Transverse colon (tissue), 4 donors: Measurements from ENCODE around the gene BAZ2B. TPM values are rescaled to one million over a fixed set of nuclear protein-coding genes. Genes with fewer than 3 reads are reported as not detected.

Experiments
- DNase-seq: peaks from one replicate; pipeline ENCODE4 v3.0.0-alpha.2; 2019
- H3K27ac ChIP-seq, 4 donors: fragments of 200-600 bp; sonication (generic); 2 replicates each; pipeline ENCODE4 v1.5.1; 2016 to 2018; ENCODE audit warnings: inconsistent platforms in 4 of 4
- H3K27me3 ChIP-seq: fragments of 200-600 bp; sonication (generic); 2 replicates; pipeline ENCODE4 v1.5.1; 2017; ENCODE audit warnings: inconsistent platforms
- H3K36me3 ChIP-seq, 4 donors: fragments of 200-600 bp; sonication (generic); 2 replicates each; pipeline ENCODE4 v1.5.1; 2017 to 2019; ENCODE audit warnings: inconsistent platforms in 4 of 4
- H3K4me1 ChIP-seq, 4 donors: fragments of 200-600 bp; sonication (generic); 2 replicates each; pipeline ENCODE4 v1.5.1; 2017 to 2020; ENCODE audit warnings: inconsistent platforms in 4 of 4
- H3K4me3 ChIP-seq, 4 donors: fragments of 200-600 bp; sonication (generic); 1 replicate in 1 of 4; 2 replicates in 3 of 4; pipeline versions ENCODE4 v1.5.1 to v1.6.1; 2017 to 2019; ENCODE audit warnings: inconsistent platforms in 4 of 4
- H3K9me3 ChIP-seq, 2 donors: fragments of 200-600 bp; sonication (generic); 2 replicates each; pipeline ENCODE4 v1.5.1; 2017 to 2019; ENCODE audit warnings: inconsistent platforms in 2 of 2
- CTCF ChIP-seq, 5 experiments: fragments of 200-600 bp in 3 of 5; fragments of 450-650 bp in 2 of 5; sonication (generic) in 3 of 5; IDR thresholded peaks; 1 replicate in 2 of 5; 2 replicates in 3 of 5; pipeline ENCODE4 v1.5.1; 2016 to 2017; ENCODE audit warnings: antibody characterized with exemption in 5 of 5, inconsistent platforms in 3 of 5, mild to moderate bottlenecking in 2 of 5, moderate library complexity in 1 of 5
- EP300 ChIP-seq: sonication (generic); formaldehyde crosslinking; IDR thresholded peaks from one replicate; pipeline ENCODE4 v1.6.1; 2017; ENCODE audit warnings: antibody characterized with exemption, low read depth
- POLR2A ChIP-seq: fragments of 450-650 bp; IDR thresholded peaks from one replicate; pipeline ENCODE4 v1.6.1; 2016; ENCODE audit warnings: antibody characterized with exemption, mild to moderate bottlenecking, moderate library complexity
- POLR2AphosphoS5 ChIP-seq, 3 donors: sonication (generic); formaldehyde crosslinking; IDR thresholded peaks; one replicate each; pipeline ENCODE4 v1.6.1; 2016; ENCODE audit warnings: antibody characterized with exemption in 3 of 3
- WGBS, 2 donors: methylation state at CpG; one replicate each; pipeline ENCODE4 v1.1.5; 2018; ENCODE audit warnings: low coverage in 1 of 2; 5-methylcytosine and 5-hydroxymethylcytosine counted together
- in situ Hi-C, 4 donors: fragments of 200-750 bp; cut with MboI; loops; one replicate each; pipeline versions ENCODE4 v1.15.0 to v1.15.1; 2017; ENCODE audit warnings: low sequenced_read_pairs in 3 of 4, low pct_ligation_motif_present in 1 of 4, low pct_unique_long_range_greater_than_20kb in 1 of 4
- intact Hi-C: fragments of 100-400 bp; cut with DNase I; formaldehyde crosslinking; loops from one replicate; pipeline ENCODE4 v1.15.1; 2023; ENCODE audit warnings: low total_unique reads
- total RNA-seq, 4 donors: library from RNA; depleted of rRNA; stranded (reverse); fragments of >200 nt; gene quantifications; one replicate each; pipeline ENCODE4 v1.1.0, GENCODE V29; 2016

Gene BAZ2B
- total RNA-seq, 4 donors from 2014 or later, result 42.3 to 104 (median 81.3) TPM

GRCh38 chr2:159457589-159457988 is 158.8 kb downstream of the BAZ2B start:
- Histone ChIP-seq H3K27me3 (no peaks in the 10 kb centered on the region), H3K4me3 (no peak overlapping the region), H3K4me1 (peaks cover 14 to 47% (median 16%) of the 10 kb centered on the region in 4 donors), H3K36me3 (no peaks in the 10 kb centered on the region), H3K9me3 (no peaks in the 10 kb centered on the region), H3K27ac (peak overlapping the region in 2 of 4 donors; percentile 24 to 37)
- TF ChIP-seq POLR2A, result no peak
- TF ChIP-seq POLR2AphosphoS5 (IDR thresholded peaks at IDR 0.05), result no peak
- TF ChIP-seq EP300, result no peak
- no peak for TF ChIP-seq CTCF (IDR thresholded peaks at IDR 0.05)
- DNase-seq, result no peak
- intact Hi-C loops, result no loop called here
- WGBS, 2 donors, result 18 to 20% methylated on average over 1 of the region's 1 CpG
- in situ Hi-C loops, result no loop called here

GRCh38 chr2:159456500-159457426 is 159.6 kb downstream of the BAZ2B start:
- Histone ChIP-seq H3K27me3 (no peaks in the 10 kb centered on the region), H3K36me3 (no peaks in the 10 kb centered on the region), H3K9me3 (no peaks in the 10 kb centered on the region), H3K27ac (peak overlapping the region in 2 of 4 donors; percentile 24 to 37), H3K4me1 (peaks cover 14 to 47% (median 16%) of the 10 kb centered on the region in 4 donors), H3K4me3 (no peak overlapping the region)
- in situ Hi-C loops, result no loop called here
- intact Hi-C loops, result no loop called here
- 24 to 46% methylated on average over 5 of the region's 5 CpGs for WGBS, 2 donors
- no peak for DNase-seq
- TF ChIP-seq POLR2A, result no peak
- no peak for TF ChIP-seq CTCF (IDR thresholded peaks at IDR 0.05)
- no peak for TF ChIP-seq POLR2AphosphoS5 (IDR thresholded peaks at IDR 0.05)
- no peak for TF ChIP-seq EP300

DNA sequence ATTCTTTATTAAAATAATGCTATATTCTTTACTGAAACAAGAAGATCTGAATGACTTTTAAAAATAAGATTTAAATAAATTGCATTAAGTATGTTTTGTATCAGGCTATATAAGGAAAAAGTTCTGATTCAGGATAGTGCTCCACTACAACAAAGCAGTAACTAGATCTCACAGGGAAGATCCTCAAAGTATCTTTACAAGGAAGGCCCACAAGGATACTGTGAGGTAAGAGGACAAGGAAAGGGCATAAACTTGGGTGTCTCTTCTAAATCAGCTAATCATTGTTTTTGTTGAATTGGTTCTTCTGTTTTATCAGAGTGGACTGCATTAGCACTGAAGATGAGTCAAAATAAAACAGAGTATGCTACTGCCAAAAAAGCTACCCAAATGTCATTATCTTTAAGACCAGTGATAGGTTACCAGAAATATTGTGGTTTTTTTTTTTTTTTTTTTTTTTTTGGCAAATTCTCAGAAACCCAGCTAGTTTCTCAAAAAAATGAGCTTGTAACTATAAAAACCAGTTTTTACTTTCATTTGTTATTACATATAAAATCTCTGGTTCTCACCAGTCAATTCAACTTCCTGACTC is 160.9 kb downstream of the BAZ2B start:
- in situ Hi-C loops, result no loop called here
- peaks cover 14 to 39% (median 16%) of the 10 kb centered on the region in 4 donors for H3K4me1 ChIP-seq
- no peak overlapping the region for H3K27ac ChIP-seq
- H3K4me3 ChIP-seq, result no peak overlapping the region
- H3K9me3 ChIP-seq, result no peaks in the 10 kb centered on the region
- no peaks in the 10 kb centered on the region for H3K36me3 ChIP-seq
- intact Hi-C loops, result no loop called here
- H3K27me3 ChIP-seq, result no peaks in the 10 kb centered on the region
- no peak for DNase-seq
- no peak for TF ChIP-seq EP300
- no peak for TF ChIP-seq CTCF (IDR thresholded peaks at IDR 0.05)
- TF ChIP-seq POLR2AphosphoS5 (IDR thresholded peaks at IDR 0.05), result no peak

DNA sequence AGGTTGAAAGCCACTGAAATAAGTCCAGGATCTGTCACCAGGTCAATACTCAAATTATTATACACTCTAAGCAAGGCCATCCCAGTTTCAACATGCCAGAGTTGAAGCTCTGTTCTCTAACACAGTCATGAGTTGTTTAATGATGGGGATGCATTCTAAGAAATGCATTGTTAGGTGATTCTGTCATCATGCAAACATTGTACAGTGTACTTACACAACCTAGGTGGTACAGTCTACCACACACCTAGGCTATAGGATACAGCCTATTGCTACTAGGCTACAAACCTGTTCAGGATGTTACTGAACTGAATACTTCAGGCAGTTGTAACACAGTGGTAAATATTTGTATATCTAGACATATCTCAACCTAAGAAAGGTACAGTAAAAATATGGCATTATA is 162.2 kb downstream of the BAZ2B start:
- H3K27me3 ChIP-seq, result no peaks in the 10 kb centered on the region
- no peaks in the 10 kb centered on the region for H3K9me3 ChIP-seq
- H3K36me3 ChIP-seq, result no peaks in the 10 kb centered on the region
- H3K4me1 ChIP-seq, result peaks cover 13 to 30% (median 16%) of the 10 kb centered on the region in 4 donors
- intact Hi-C loops (no loop called here), in situ Hi-C loops (no loop called here)
- H3K27ac ChIP-seq, result no peak overlapping the region
- no peak for DNase-seq
- no peak overlapping the region for H3K4me3 ChIP-seq
- TF ChIP-seq POLR2AphosphoS5 (IDR thresholded peaks at IDR 0.05), result no peak
- no peak for TF ChIP-seq POLR2A
- no peak for TF ChIP-seq EP300
